Naive thymus-derived CD4-positive, alpha-beta T cell (primary cell): Measurements from ENCODE around the gene NINJ2. TPM values are rescaled to one million over a fixed set of nuclear protein-coding genes. Genes with fewer than 3 reads are reported as not detected.

Source experiments
- ATAC-seq: fragments of 150-1000 bp; cut with Tn5 transposase; 2 replicates; pipeline ENCODE4 v1.10.0; 2021; ENCODE audit warnings: mild to moderate bottlenecking, moderate library complexity
- CTCF ChIA-PET: fragments of 350-600 bp; sonication (Branson Sonifier 250); formaldehyde crosslinking; loops from one replicate; lab custom pipeline; 2021; ENCODE audit warnings: antibody characterized with exemption; lab: Charles Lee
- POLR2A ChIA-PET: fragments of 350-600 bp; sonication (Branson Sonifier 250); formaldehyde crosslinking; loops from one replicate; lab custom pipeline; 2021; ENCODE audit warnings: antibody characterized with exemption, inconsistent platforms; lab: Charles Lee
- DNase-seq, 9 donors: peaks; one replicate each; pipeline versions ENCODE4 v3.0.0 to v3.0.0-alpha.2; 2020 to 2022; ENCODE audit warnings: mixed read lengths in 1 of 9
- H3K27ac ChIP-seq: one replicate; pipeline ENCODE4 v1.7.0; 2013; ENCODE audit warnings: mild to moderate bottlenecking, low read depth, low read length, moderate library complexity
- H3K27me3 ChIP-seq, 2 donors: one replicate each; pipeline ENCODE4 v1.7.0; 2013; ENCODE audit warnings: low read length in 2 of 2, mild to moderate bottlenecking in 2 of 2, moderate library complexity in 2 of 2; ENCODE audit not compliant: control insufficient read depth in 2 of 2, insufficient read depth in 2 of 2
- H3K36me3 ChIP-seq, 3 experiments: 1 replicate in 2 of 3; 2 replicates in 1 of 3; pipeline ENCODE4 v1.7.0; 2013; ENCODE audit warnings: low read length in 3 of 3, mild to moderate bottlenecking in 3 of 3, moderate library complexity in 1 of 3; ENCODE audit not compliant: insufficient read depth in 3 of 3, control insufficient read depth in 2 of 3
- H3K4me1 ChIP-seq, 2 donors: one replicate each; pipeline ENCODE4 v1.7.0; 2013; ENCODE audit warnings: low read length in 2 of 2, mild to moderate bottlenecking in 2 of 2, moderate library complexity in 1 of 2; ENCODE audit not compliant: control insufficient read depth in 2 of 2, insufficient read depth in 2 of 2
- H3K4me3 ChIP-seq: 2 replicates; pipeline ENCODE4 v1.7.0; 2013; ENCODE audit warnings: mild to moderate bottlenecking, low read length
- H3K9me3 ChIP-seq, 3 experiments: 1 replicate in 2 of 3; 2 replicates in 1 of 3; pipeline ENCODE4 v1.7.0; 2013; ENCODE audit warnings: low read length in 3 of 3; ENCODE audit not compliant: control insufficient read depth in 2 of 3
- H3K27ac Mint-ChIP-seq, 9 donors: one replicate each; pipeline ENCODE4 v1.8.0; 2020 to 2022; ENCODE audit warnings: mixed read lengths in 9 of 9, mild to moderate bottlenecking in 8 of 9, moderate library complexity in 5 of 9, inconsistent platforms in 2 of 9
- H3K27me3 Mint-ChIP-seq, 5 donors: one replicate each; pipeline ENCODE4 v1.8.0; 2021 to 2022; ENCODE audit warnings: mixed read lengths in 5 of 5, mild to moderate bottlenecking in 1 of 5
- H3K36me3 Mint-ChIP-seq, 5 donors: one replicate each; pipeline ENCODE4 v1.8.0; 2020 to 2022; ENCODE audit warnings: mixed read lengths in 5 of 5, mild to moderate bottlenecking in 3 of 5, inconsistent platforms in 1 of 5
- H3K4me1 Mint-ChIP-seq, 7 donors: one replicate each; pipeline ENCODE4 v1.8.0; 2020 to 2022; ENCODE audit warnings: mixed read lengths in 7 of 7, mild to moderate bottlenecking in 3 of 7, inconsistent platforms in 1 of 7
- H3K4me3 Mint-ChIP-seq, 10 donors: one replicate each; pipeline ENCODE4 v1.8.0; 2020 to 2022; ENCODE audit warnings: mild to moderate bottlenecking in 10 of 10, mixed read lengths in 10 of 10, moderate library complexity in 6 of 10, inconsistent platforms in 2 of 10
- H3K9me3 Mint-ChIP-seq, 11 donors: one replicate each; pipeline ENCODE4 v1.8.0; 2020 to 2022; ENCODE audit warnings: mixed read lengths in 11 of 11, mild to moderate bottlenecking in 4 of 11, inconsistent platforms in 1 of 11, moderate library complexity in 1 of 11
- intact Hi-C, 2 donors: fragments of 100-400 bp; cut with micrococcal nuclease; formaldehyde crosslinking; loops; one replicate each; pipeline ENCODE4 v1.15.1; 2023
- polyA plus RNA-seq, 2 donors: library from polyadenylated mRNA; unstranded; fragments of 300-500 nt; fragmentation: Illumina TruSeq; gene quantifications; one replicate each; pipeline ENCODE4 v1.2.3, GENCODE V29; 2021
- total RNA-seq, 6 experiments: library from RNA in 5 of 6; stranded (reverse) in 5 of 6; gene quantifications; 1 replicate in 5 of 6; 2 replicates in 1 of 6; pipeline ENCODE4 v1.2.3 and lab custom pipeline; 2021 to 2026

The NINJ2 gene
- total and polyA plus RNA-seq, 7 experiments from 2014 or later, result 0.84 to 11.2 (median 5.1) TPM

DNA sequence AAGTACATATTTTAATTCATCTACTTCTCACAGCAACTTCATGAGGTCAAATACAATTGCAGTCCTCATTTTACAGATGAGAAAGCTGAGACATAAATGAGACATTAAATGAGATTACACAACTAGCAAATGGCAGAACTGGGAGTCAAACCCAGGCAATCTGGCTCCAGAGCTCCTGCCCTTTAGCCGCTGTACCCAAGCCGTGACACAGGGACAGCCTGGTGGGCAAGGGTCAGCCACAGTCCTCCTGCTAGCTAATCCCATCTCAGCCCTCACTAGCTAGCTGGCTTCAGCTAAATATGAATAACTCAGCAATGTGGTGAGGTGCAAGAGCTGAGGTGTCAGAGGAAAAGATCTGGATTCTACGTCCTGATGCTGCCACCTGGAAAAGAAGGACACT lies 54.8 kb downstream of the NINJ2 start:
- Histone ChIP-seq H3K27me3 (no peaks in the 10 kb centered on the region), H3K4me1 (peaks cover 6 to 15% of the 10 kb centered on the region in 2 donors), H3K9me3 (no peaks in the 10 kb centered on the region), H3K27ac (no peak overlapping the region), H3K36me3 (no peaks in the 10 kb centered on the region), H3K4me3 (no peak overlapping the region)
- ChIA-PET CTCF (interaction anchor here (1.0 kb wide), 1 partner anchor 32 kb away, joined by 4 read pairs; no protein-coding TSS in a partner anchor), POLR2A (no interaction called here)
- Mint-ChIP-seq H3K36me3 (no peaks in the 10 kb centered on the region), H3K27ac (peak overlapping the region in 1 of 9 donors; percentile 73), H3K9me3 (no peaks in the 10 kb centered on the region), H3K27me3 (no peaks in the 10 kb centered on the region), H3K4me1 (peaks cover 19 to 45% (median 32%) of the 10 kb centered on the region in 7 donors), H3K4me3 (peak overlapping the region in 1 of 10 donors; percentile 46)
- DNase-seq (no peak), ATAC-seq (no peak)
- intact Hi-C loops, result no loop called here

- H3K4me3 ChIP-seq, result no peak overlapping the region
- Mint-ChIP-seq H3K36me3 (no peaks in the 10 kb centered on the region), H3K27me3 (no peaks in the 10 kb centered on the region), H3K4me3 (peak overlapping the region in 2 of 10 donors; percentile 8 to 46), H3K27ac (peak overlapping the region in 3 of 9 donors; percentile 38 to 73 (median 48)), H3K9me3 (no peaks in the 10 kb centered on the region), H3K4me1 (peaks cover 19 to 42% (median 32%) of the 10 kb centered on the region in 7 donors)
- no peaks in the 10 kb centered on the region for H3K36me3 ChIP-seq
- no peaks in the 10 kb centered on the region for H3K9me3 ChIP-seq
- no peaks in the 10 kb centered on the region for H3K27me3 ChIP-seq
- CTCF ChIA-PET, result interaction anchor here (0.6 to 1.0 kb wide), 3 partner anchors 22 to 474 kb away, joined by 3 to 4 read pairs (median 4); no protein-coding TSS in a partner anchor
- POLR2A ChIA-PET, result no interaction called here
- H3K27ac ChIP-seq, result no peak overlapping the region
- intact Hi-C loops, result no loop called here
- DNase-seq (peak in 2 of 9 donors; percentile 6 to 12), ATAC-seq (no peak)
- peaks cover 6 to 15% of the 10 kb centered on the region in 2 donors for H3K4me1 ChIP-seq
These were observed 55.7 kb downstream of the NINJ2 start for GRCh38 chr12:607541-608001.

DNA sequence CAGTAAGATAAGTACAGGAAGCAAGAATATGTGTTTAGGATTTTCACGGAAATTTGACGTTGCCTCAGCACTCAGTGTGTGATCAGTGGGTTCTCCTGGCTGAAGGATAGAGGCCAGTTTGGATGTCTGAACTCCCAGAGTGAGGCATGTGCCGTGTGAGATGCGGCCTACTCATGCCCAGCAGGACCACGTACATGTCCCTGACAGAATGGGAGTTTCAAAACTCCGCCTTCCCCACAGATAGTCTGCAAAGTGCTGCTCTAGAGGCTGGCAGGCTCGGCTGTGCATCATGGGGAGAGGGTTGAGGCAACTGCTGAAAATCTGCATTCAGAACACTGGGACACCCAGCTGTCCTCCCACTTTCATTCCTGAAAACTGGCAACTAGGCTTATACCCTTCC lies 58.3 kb downstream of the NINJ2 start:
- DNase-seq (no peak), ATAC-seq (no peak)
- no peak overlapping the region for H3K4me3 Mint-ChIP-seq
- H3K27ac ChIP-seq, result no peak overlapping the region
- intact Hi-C loops, result no loop called here
- H3K36me3 ChIP-seq, result no peaks in the 10 kb centered on the region
- no peaks in the 10 kb centered on the region for H3K36me3 Mint-ChIP-seq
- CTCF ChIA-PET, result interaction anchor here (1.1 kb wide), 1 partner anchor 10 kb away, joined by 4 read pairs; no protein-coding TSS in a partner anchor
- no peak overlapping the region for H3K27ac Mint-ChIP-seq
- H3K9me3 Mint-ChIP-seq, result no peaks in the 10 kb centered on the region
- H3K4me1 ChIP-seq, result peaks cover 0 to 10% of the 10 kb centered on the region in 2 donors
- no peaks in the 10 kb centered on the region for H3K27me3 Mint-ChIP-seq
- POLR2A ChIA-PET, result no interaction called here
- no peak overlapping the region for H3K4me3 ChIP-seq
- H3K9me3 ChIP-seq, result no peaks in the 10 kb centered on the region
- no peaks in the 10 kb centered on the region for H3K27me3 ChIP-seq
- H3K4me1 Mint-ChIP-seq, result peaks cover 8 to 27% (median 21%) of the 10 kb centered on the region in 7 donors

- Histone ChIP-seq H3K4me1 (peaks cover 0 to 6% of the 10 kb centered on the region in 2 donors), H3K4me3 (no peak overlapping the region), H3K27ac (no peak overlapping the region), H3K9me3 (no peaks in the 10 kb centered on the region), H3K27me3 (no peaks in the 10 kb centered on the region), H3K36me3 (no peaks in the 10 kb centered on the region)
- no peaks in the 10 kb centered on the region for H3K36me3 Mint-ChIP-seq
- ATAC-seq (no peak), DNase-seq (no peak)
- ChIA-PET POLR2A (interaction anchor here (1.3 kb wide), 1 partner anchor 150 kb away, joined by 3 read pairs; no protein-coding TSS in a partner anchor), CTCF (no interaction called here)
- intact Hi-C loops, result no loop called here
- no peaks in the 10 kb centered on the region for H3K9me3 Mint-ChIP-seq
- no peak overlapping the region for H3K27ac Mint-ChIP-seq
- no peak overlapping the region for H3K4me3 Mint-ChIP-seq
- no peaks in the 10 kb centered on the region for H3K27me3 Mint-ChIP-seq
- H3K4me1 Mint-ChIP-seq, result peaks cover 6 to 16% (median 12%) of the 10 kb centered on the region in 7 donors
These were observed 60.6 kb downstream of the NINJ2 start for GRCh38 chr12:602700-603068.

- H3K27ac ChIP-seq, result no peak overlapping the region
- Mint-ChIP-seq H3K4me1 (peaks cover 1 to 11% (median 7%) of the 10 kb centered on the region in 7 donors), H3K27me3 (no peaks in the 10 kb centered on the region), H3K9me3 (no peaks in the 10 kb centered on the region), H3K27ac (no peak overlapping the region), H3K4me3 (no peak overlapping the region), H3K36me3 (no peaks in the 10 kb centered on the region)
- intact Hi-C loops, result no loop called here
- no peaks in the 10 kb centered on the region for H3K27me3 ChIP-seq
- ATAC-seq (no peak), DNase-seq (no peak)
- no peaks in the 10 kb centered on the region for H3K36me3 ChIP-seq
- POLR2A ChIA-PET, result interaction anchor here (1.3 kb wide), 1 partner anchor 151 kb away, joined by 3 read pairs; no protein-coding TSS in a partner anchor
- CTCF ChIA-PET, result interaction anchor here (0.6 kb wide), 1 partner anchor 346 kb away, joined by 7 read pairs; no protein-coding TSS in a partner anchor
- no peaks in the 10 kb centered on the region for H3K9me3 ChIP-seq
- no peak overlapping the region for H3K4me3 ChIP-seq
- H3K4me1 ChIP-seq, result peaks cover 0 to under 1% of the 10 kb centered on the region in 2 donors
These were observed 61.1 kb downstream of the NINJ2 start for GRCh38 chr12:601976-602699.

DNA sequence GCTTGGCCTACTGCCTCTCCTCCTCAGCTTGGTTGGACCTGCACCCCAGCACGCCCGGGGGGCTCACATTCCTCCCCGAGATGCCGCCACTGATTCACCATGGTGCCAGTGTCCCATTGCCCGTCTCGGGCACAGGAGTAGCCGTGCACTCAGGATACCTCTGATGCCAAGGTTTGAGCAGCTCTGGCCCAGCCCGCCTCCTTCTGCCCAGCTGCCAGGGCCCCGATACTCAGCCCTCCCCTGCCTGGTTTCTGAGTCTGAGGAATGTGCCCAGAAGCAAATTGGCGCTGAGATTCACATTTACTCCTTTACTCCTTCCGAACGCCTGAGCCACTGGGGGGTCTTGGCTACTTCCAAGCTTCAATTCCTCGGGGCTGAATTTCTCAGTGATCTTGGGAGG lies 63.5 kb downstream of the NINJ2 start:
- intact Hi-C loops, result no loop called here
- Histone ChIP-seq H3K27me3 (no peaks in the 10 kb centered on the region), H3K9me3 (no peaks in the 10 kb centered on the region), H3K4me3 (no peak overlapping the region), H3K36me3 (no peaks in the 10 kb centered on the region), H3K27ac (no peak overlapping the region), H3K4me1 (no peaks in the 10 kb centered on the region)
- no peak overlapping the region for H3K27ac Mint-ChIP-seq
- no peaks in the 10 kb centered on the region for H3K27me3 Mint-ChIP-seq
- H3K4me1 Mint-ChIP-seq, result peaks cover 0 to 4% (median 0%) of the 10 kb centered on the region in 7 donors
- no peaks in the 10 kb centered on the region for H3K36me3 Mint-ChIP-seq
- H3K4me3 Mint-ChIP-seq, result no peak overlapping the region
- CTCF ChIA-PET, result no interaction called here
- POLR2A ChIA-PET, result interaction anchor here (0.6 kb wide), 1 partner anchor 50 kb away, joined by 3 read pairs; no protein-coding TSS in a partner anchor
- ATAC-seq (no peak), DNase-seq (no peak)
- no peaks in the 10 kb centered on the region for H3K9me3 Mint-ChIP-seq
